Natural killer cell (primary cell): ENCODE measurements around the gene CDH18. TPM values are rescaled to one million over a fixed set of nuclear protein-coding genes. Genes with fewer than 3 reads are reported as not detected.

ENCODE experiments used
- ATAC-seq, 3 donors: fragments of 150-1000 bp in 2 of 3; fragments of 200-7000 bp in 1 of 3; cut with Tn5 transposase; 1 replicate in 1 of 3; 2 replicates in 2 of 3; pipeline ENCODE4 v1.10.0; 2021; ENCODE audit warnings: mild to moderate bottlenecking in 2 of 3, moderate library complexity in 2 of 3
- DNase-seq, 2 donors: peaks; one replicate each; pipeline versions ENCODE4 v3.0.0 to v3.0.0-alpha.2; 2013 to 2021; ENCODE audit warnings: mixed read lengths in 1 of 2
- H3K27ac ChIP-seq: one replicate; pipeline ENCODE4 v1.5.1; 2013; ENCODE audit warnings: mild to moderate bottlenecking, low read length
- H3K27me3 ChIP-seq: one replicate; pipeline ENCODE4 v1.6.1; 2013; ENCODE audit warnings: low read length; ENCODE audit not compliant: control insufficient read depth, insufficient read depth
- H3K36me3 ChIP-seq: one replicate; pipeline ENCODE4 v1.6.1; 2013; ENCODE audit warnings: low read length; ENCODE audit not compliant: control insufficient read depth, insufficient read depth
- H3K4me1 ChIP-seq: one replicate; pipeline ENCODE4 v1.6.1; 2013; ENCODE audit warnings: low read length; ENCODE audit not compliant: control insufficient read depth, insufficient read depth
- H3K4me3 ChIP-seq: one replicate; pipeline ENCODE4 v1.5.1; 2013; ENCODE audit warnings: low read length
- H3K9me3 ChIP-seq: one replicate; pipeline ENCODE4 v1.6.1; 2013; ENCODE audit warnings: low read length; ENCODE audit not compliant: control insufficient read depth, insufficient read depth
- H3K27ac Mint-ChIP-seq, 2 donors: one replicate each; pipeline ENCODE4 v1.8.0; 2022; ENCODE audit warnings: mild to moderate bottlenecking in 2 of 2, mixed read lengths in 2 of 2, moderate library complexity in 1 of 2
- H3K27me3 Mint-ChIP-seq, 2 donors: one replicate each; pipeline ENCODE4 v1.8.0; 2022; ENCODE audit warnings: low read depth in 2 of 2, mixed read lengths in 2 of 2
- H3K36me3 Mint-ChIP-seq: one replicate; pipeline ENCODE4 v1.8.0; 2022; ENCODE audit warnings: mixed read lengths
- H3K4me1 Mint-ChIP-seq, 2 donors: one replicate each; pipeline ENCODE4 v1.8.0; 2022; ENCODE audit warnings: mixed read lengths in 2 of 2
- H3K4me3 Mint-ChIP-seq: one replicate; pipeline ENCODE4 v1.8.0; 2022; ENCODE audit warnings: mild to moderate bottlenecking, moderate library complexity, mixed read lengths
- H3K9me3 Mint-ChIP-seq, 2 donors: one replicate each; pipeline ENCODE4 v1.8.0; 2022; ENCODE audit warnings: mixed read lengths in 2 of 2
- WGBS: methylation state at CpG from one replicate; pipeline ENCODE4 v1.1.7; 2013; ENCODE audit warnings: missing lambda C conversion rate; ENCODE audit not compliant: insufficient coverage; 5-methylcytosine and 5-hydroxymethylcytosine counted together
- intact Hi-C: fragments of 100-400 bp; cut with micrococcal nuclease; formaldehyde crosslinking; loops from one replicate; pipeline ENCODE4 v1.14.2; 2022
- total RNA-seq, 4 donors: library from RNA; stranded (reverse); fragments of 120-200 nt in 1 of 4; gene quantifications; one replicate each; pipeline versions ENCODE4 v1.2.3 to v1.2.4, GENCODE V29; 2013 to 2022
- TF ChIP-seq, protein P1 (sequence below): fragments of 200-600 bp; IDR thresholded peaks from one replicate; pipeline ENCODE4 v1.8.0; 2022; ENCODE audit warnings: antibody characterized with exemption

Gene CDH18
- total RNA-seq, 3 donors from 2014 or later (not counting 1 experiment from before 2014, with no cell fraction given) = not detected

DNA sequence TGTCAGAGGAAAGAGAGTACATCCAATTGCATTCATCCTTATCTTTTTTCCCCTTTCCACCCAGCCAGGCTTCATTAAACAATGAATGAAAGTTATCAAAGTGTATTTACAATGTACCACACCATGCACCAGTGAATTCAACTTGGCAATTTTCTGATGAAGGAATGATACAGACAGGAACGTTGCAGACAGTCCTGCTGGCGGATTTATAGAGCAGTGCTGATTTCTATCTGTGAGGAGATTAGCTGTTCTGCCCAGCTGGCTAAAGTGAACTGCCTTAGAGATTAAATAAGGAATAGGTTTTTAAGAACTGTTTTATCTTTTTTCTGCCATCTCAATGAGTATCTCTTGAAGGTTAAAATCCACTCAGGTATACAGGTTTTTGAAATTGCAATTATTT, 403.9 kb downstream of the CDH18 start:
- Histone ChIP-seq H3K27ac (no peak overlapping the region), H3K9me3 (no peaks in the 10 kb centered on the region), H3K4me1 (no peaks in the 10 kb centered on the region), H3K36me3 (no peaks in the 10 kb centered on the region), H3K27me3 (no peaks in the 10 kb centered on the region), H3K4me3 (no peak overlapping the region)
- intact Hi-C loops = no loop called here
- peaks cover 15 to 30% of the 10 kb centered on the region in 2 donors for H3K9me3 Mint-ChIP-seq
- no peak overlapping the region for H3K4me3 Mint-ChIP-seq
- no peak overlapping the region for H3K27ac Mint-ChIP-seq
- H3K4me1 Mint-ChIP-seq = no peaks in the 10 kb centered on the region
- TF ChIP-seq, protein P1, sequence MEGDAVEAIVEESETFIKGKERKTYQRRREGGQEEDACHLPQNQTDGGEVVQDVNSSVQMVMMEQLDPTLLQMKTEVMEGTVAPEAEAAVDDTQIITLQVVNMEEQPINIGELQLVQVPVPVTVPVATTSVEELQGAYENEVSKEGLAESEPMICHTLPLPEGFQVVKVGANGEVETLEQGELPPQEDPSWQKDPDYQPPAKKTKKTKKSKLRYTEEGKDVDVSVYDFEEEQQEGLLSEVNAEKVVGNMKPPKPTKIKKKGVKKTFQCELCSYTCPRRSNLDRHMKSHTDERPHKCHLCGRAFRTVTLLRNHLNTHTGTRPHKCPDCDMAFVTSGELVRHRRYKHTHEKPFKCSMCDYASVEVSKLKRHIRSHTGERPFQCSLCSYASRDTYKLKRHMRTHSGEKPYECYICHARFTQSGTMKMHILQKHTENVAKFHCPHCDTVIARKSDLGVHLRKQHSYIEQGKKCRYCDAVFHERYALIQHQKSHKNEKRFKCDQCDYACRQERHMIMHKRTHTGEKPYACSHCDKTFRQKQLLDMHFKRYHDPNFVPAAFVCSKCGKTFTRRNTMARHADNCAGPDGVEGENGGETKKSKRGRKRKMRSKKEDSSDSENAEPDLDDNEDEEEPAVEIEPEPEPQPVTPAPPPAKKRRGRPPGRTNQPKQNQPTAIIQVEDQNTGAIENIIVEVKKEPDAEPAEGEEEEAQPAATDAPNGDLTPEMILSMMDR = no peak
- H3K27me3 Mint-ChIP-seq = no peaks in the 10 kb centered on the region
- no peak for ATAC-seq
- DNase-seq = no peak
- peaks cover 13% of the 10 kb centered on the region for H3K36me3 Mint-ChIP-seq
- WGBS = 46% methylated on average over 2 of the region's 2 CpGs

DNA sequence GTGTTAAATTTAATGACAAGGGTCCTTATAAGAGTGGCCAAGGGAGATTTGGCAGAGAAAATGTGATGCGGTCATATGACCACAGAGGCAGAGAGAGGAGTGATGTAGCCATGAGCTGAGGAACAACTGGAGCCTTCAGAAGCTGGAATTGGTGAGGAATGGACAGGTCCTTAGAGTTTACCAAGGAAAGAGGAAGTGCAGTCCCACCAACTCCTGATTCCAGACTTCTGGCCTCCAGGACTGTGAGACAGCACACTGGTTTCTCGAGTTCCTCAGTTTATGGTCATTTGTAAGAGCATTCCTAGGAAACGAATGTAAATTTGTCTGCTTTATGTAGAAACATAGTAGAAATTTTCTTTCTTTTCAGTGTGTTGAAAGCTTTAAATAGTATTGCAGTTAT, 410.1 kb downstream of the CDH18 start:
- no peak overlapping the region for H3K4me3 ChIP-seq
- TF ChIP-seq, protein P1 = no peak
- Mint-ChIP-seq H3K4me3 (no peak overlapping the region), H3K27me3 (no peaks in the 10 kb centered on the region), H3K9me3 (peaks cover 2 to 20% of the 10 kb centered on the region in 2 donors), H3K4me1 (no peaks in the 10 kb centered on the region), H3K27ac (no peak overlapping the region), H3K36me3 (no peaks in the 10 kb centered on the region)
- H3K9me3 ChIP-seq = peaks cover 4% of the 10 kb centered on the region
- intact Hi-C loops = no loop called here
- no peaks in the 10 kb centered on the region for H3K27me3 ChIP-seq
- DNase-seq (no peak), ATAC-seq (no peak)
- no peak overlapping the region for H3K27ac ChIP-seq
- H3K36me3 ChIP-seq = no peaks in the 10 kb centered on the region
- WGBS = 74% methylated on average over 3 of the region's 3 CpGs
- no peaks in the 10 kb centered on the region for H3K4me1 ChIP-seq

DNA sequence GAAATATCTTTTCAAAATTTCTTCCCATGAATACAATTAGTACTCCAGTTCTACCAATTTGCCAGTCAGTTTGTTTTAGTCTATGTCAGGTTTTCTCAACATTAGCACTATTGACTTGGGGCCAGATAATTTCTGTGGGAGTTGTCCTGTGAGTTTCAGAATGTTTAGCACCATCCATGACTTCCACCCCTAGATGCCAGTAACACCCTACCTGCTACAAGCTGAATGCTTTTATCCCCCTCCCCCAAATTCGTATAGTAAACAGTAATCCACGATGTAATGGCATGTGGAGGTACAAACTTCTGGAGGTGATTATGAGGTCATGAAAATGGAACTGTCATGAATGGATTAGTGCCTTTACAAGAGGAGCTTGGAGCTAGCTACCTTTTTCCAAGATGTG, 420.0 kb downstream of the CDH18 start:
- TF ChIP-seq, protein P1 = no peak
- Mint-ChIP-seq H3K4me3 (no peak overlapping the region), H3K4me1 (no peaks in the 10 kb centered on the region), H3K27me3 (no peaks in the 10 kb centered on the region), H3K36me3 (peaks cover 11% of the 10 kb centered on the region), H3K27ac (no peak overlapping the region), H3K9me3 (peaks cover 24 to 30% of the 10 kb centered on the region in 2 donors)
- no peak for ATAC-seq
- WGBS = 85% methylated on average over 2 of the region's 2 CpGs
- Histone ChIP-seq H3K27ac (no peak overlapping the region), H3K36me3 (no peaks in the 10 kb centered on the region), H3K9me3 (peaks cover 13% of the 10 kb centered on the region), H3K4me1 (no peaks in the 10 kb centered on the region), H3K27me3 (no peaks in the 10 kb centered on the region), H3K4me3 (no peak overlapping the region)
- no peak for DNase-seq
- intact Hi-C loops = no loop called here

DNA sequence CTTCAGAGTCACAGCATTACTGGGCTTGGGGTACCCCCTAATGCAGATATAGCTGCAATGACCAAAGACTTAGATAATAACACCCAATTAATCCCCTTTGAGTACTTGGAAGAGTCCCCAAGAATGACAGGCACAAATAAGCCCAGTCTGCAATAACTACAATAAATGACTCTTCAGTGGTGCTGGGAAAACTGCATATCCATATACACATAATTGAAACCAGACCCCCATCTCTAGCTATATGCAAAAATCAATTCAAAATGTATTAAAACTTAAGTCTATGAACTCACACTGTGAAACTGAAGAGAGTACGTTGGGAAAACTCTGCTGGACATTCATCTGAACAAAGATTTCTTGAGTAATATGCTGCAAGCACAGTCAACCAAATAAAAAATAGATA, 422.5 kb downstream of the CDH18 start:
- no peaks in the 10 kb centered on the region for H3K4me1 Mint-ChIP-seq
- H3K4me3 ChIP-seq = no peak overlapping the region

More for the DNA sequence above, 422.5 kb downstream of the CDH18 start:
- no peak overlapping the region for H3K4me3 Mint-ChIP-seq
- ATAC-seq (no peak), DNase-seq (no peak)
- peaks cover 18 to 30% of the 10 kb centered on the region in 2 donors for H3K9me3 Mint-ChIP-seq
- H3K27ac Mint-ChIP-seq = no peak overlapping the region
- WGBS = 82% methylated on average over 1 of the region's 1 CpG
- H3K27me3 Mint-ChIP-seq = no peaks in the 10 kb centered on the region
- Histone ChIP-seq H3K27ac (no peak overlapping the region), H3K36me3 (no peaks in the 10 kb centered on the region), H3K9me3 (peaks cover 13% of the 10 kb centered on the region), H3K27me3 (no peaks in the 10 kb centered on the region), H3K4me1 (no peaks in the 10 kb centered on the region)
- TF ChIP-seq, protein P1 = no peak
- H3K36me3 Mint-ChIP-seq = peaks cover 11% of the 10 kb centered on the region
- intact Hi-C loops = no loop called here
